WTC11 (cell line): ENCODE results near the gene GAA. TPM values are rescaled to one million over a fixed set of nuclear protein-coding genes. Genes with fewer than 3 reads are reported as not detected.

ENCODE experiments used
- ATAC-seq: fragments of 200-7000 bp; cut with Tn5 transposase; 2 replicates; pipeline ENCODE4 v1.10.0; 2021; ENCODE audit warnings: mild to moderate bottlenecking, moderate library complexity
- CTCF ChIA-PET: fragments of 300-600 bp; sonication (Branson Sonifier 250); formaldehyde crosslinking; loops from one replicate; lab custom pipeline; 2021; ENCODE audit warnings: antibody characterized with exemption; lab: Charles Lee
- POLR2A ChIA-PET: fragments of 350-600 bp; sonication (Branson Sonifier 250); formaldehyde crosslinking; loops from one replicate; lab custom pipeline; 2021; ENCODE audit warnings: antibody characterized with exemption; lab: Charles Lee
- DNase-seq: peaks from one replicate; pipeline ENCODE4 v3.0.0; 2021; ENCODE audit warnings: low spot score
- H3K27ac Mint-ChIP-seq: 2 replicates; pipeline ENCODE4 v1.8.0; 2021; ENCODE audit warnings: mixed read lengths
- H3K27me3 Mint-ChIP-seq: 2 replicates; pipeline ENCODE4 v1.8.0; 2021; ENCODE audit warnings: low read depth, mild to moderate bottlenecking, moderate library complexity, mixed read lengths
- H3K36me3 Mint-ChIP-seq: 2 replicates; pipeline ENCODE4 v1.8.0; 2021; ENCODE audit warnings: mixed read lengths
- H3K4me1 Mint-ChIP-seq: 2 replicates; pipeline ENCODE4 v1.8.0; 2022; ENCODE audit warnings: mixed read lengths
- H3K4me3 Mint-ChIP-seq: 2 replicates; pipeline ENCODE4 v1.8.0; 2021; ENCODE audit warnings: mild to moderate bottlenecking, moderate library complexity, mixed read lengths
- H3K9me3 Mint-ChIP-seq: 2 replicates; pipeline ENCODE4 v1.8.0; 2021; ENCODE audit warnings: mixed read lengths
- EMX1 ChIP-seq: fragments of 250-450 bp; sonication (Bioruptor Pico); IDR thresholded peaks from 2 replicates; pipeline ENCODE4 v1.8.0; 2021; ENCODE audit warnings: mild to moderate bottlenecking
- FOXP1 ChIP-seq: sonication (generic); formaldehyde crosslinking; IDR thresholded peaks from 2 replicates; pipeline ENCODE4 v1.8.0; 2022; ENCODE audit warnings: missing genetic modification reagents, mild to moderate bottlenecking, moderate library complexity, borderline replicate concordance
- GTF2I ChIP-seq: fragments of 250-450 bp; sonication (Bioruptor Pico); conservative IDR thresholded peaks from 2 replicates; pipeline ENCODE4 v1.4.0; 2021; ENCODE audit warnings: mild to moderate bottlenecking
- HMGA2 ChIP-seq: fragments of 250-450 bp; sonication (Bioruptor Pico); IDR thresholded peaks from 2 replicates; pipeline ENCODE4 v1.4.0; 2021; ENCODE audit warnings: mild to moderate bottlenecking, moderate library complexity
- KAT7 ChIP-seq: sonication (generic); formaldehyde crosslinking; IDR thresholded peaks from 2 replicates; pipeline ENCODE4 v1.8.1; 2023; ENCODE audit warnings: missing genetic modification reagents, mild to moderate bottlenecking, borderline replicate concordance
- OVOL2 ChIP-seq: fragments of 250-450 bp; sonication (Bioruptor Pico); IDR thresholded peaks from 2 replicates; pipeline ENCODE4 v1.9.0; 2021; ENCODE audit warnings: mild to moderate bottlenecking, borderline replicate concordance
- SMAD3 ChIP-seq: sonication (generic); formaldehyde crosslinking; IDR thresholded peaks from 2 replicates; pipeline ENCODE4 v1.8.0; 2022; ENCODE audit warnings: missing genetic modification reagents, mild to moderate bottlenecking, borderline replicate concordance
- SOX15 ChIP-seq: fragments of 250-450 bp; sonication (Bioruptor Pico); IDR thresholded peaks from 2 replicates; pipeline ENCODE4 v1.9.0; 2021; ENCODE audit warnings: mild to moderate bottlenecking
- TEAD1 ChIP-seq: sonication (generic); formaldehyde crosslinking; IDR thresholded peaks from 2 replicates; pipeline ENCODE4 v1.8.0; 2022; ENCODE audit warnings: mild to moderate bottlenecking, missing genetic modification reagents
- TP53 ChIP-seq: sonication (generic); formaldehyde crosslinking; IDR thresholded peaks from 2 replicates; pipeline ENCODE4 v1.8.1; 2023; ENCODE audit warnings: mild to moderate bottlenecking, missing genetic modification reagents
- ZNF317 ChIP-seq: sonication (generic); formaldehyde crosslinking; IDR thresholded peaks from 2 replicates; pipeline ENCODE4 v1.8.1; 2023; ENCODE audit warnings: low read depth, mild to moderate bottlenecking, moderate library complexity, missing genetic modification reagents, borderline replicate concordance
- ZNF416 ChIP-seq: fragments of 250-450 bp; sonication (Bioruptor Pico); IDR thresholded peaks from 2 replicates; pipeline ENCODE4 v1.9.0; 2021; ENCODE audit warnings: mild to moderate bottlenecking, inconsistent platforms
- total RNA-seq: library from RNA; stranded (reverse); gene quantifications from 3 replicates; pipeline ENCODE4 v1.2.3, GENCODE V29; 2021
- TF ChIP-seq, protein P1 (sequence below): sonication (generic); formaldehyde crosslinking; IDR thresholded peaks from 2 replicates; pipeline ENCODE4 v1.8.0; 2022; ENCODE audit warnings: mild to moderate bottlenecking, missing genetic modification reagents
- TF ChIP-seq, protein P2 (sequence below): fragments of 200-600 bp; IDR thresholded peaks from 2 replicates; pipeline ENCODE4 v1.8.0; 2022; ENCODE audit warnings: antibody characterized with exemption
- TF ChIP-seq, protein P3 (sequence below): fragments of 250-450 bp; sonication (Bioruptor Pico); IDR thresholded peaks from 2 replicates; pipeline ENCODE4 v2.1.2; 2022; ENCODE audit warnings: mild to moderate bottlenecking, moderate library complexity
- TF ChIP-seq, protein P4 (sequence below): sonication (generic); formaldehyde crosslinking; conservative IDR thresholded peaks from 2 replicates; pipeline ENCODE4 v1.8.1; 2023; ENCODE audit warnings: mild to moderate bottlenecking, low read depth, missing genetic modification reagents, moderate library complexity
- TF ChIP-seq, protein P5 (sequence below): sonication (generic); formaldehyde crosslinking; IDR thresholded peaks from 2 replicates; pipeline ENCODE4 v1.8.1; 2022; ENCODE audit warnings: mild to moderate bottlenecking, missing genetic modification reagents, moderate library complexity, borderline replicate concordance
- TF ChIP-seq, protein P6 (sequence below): sonication (generic); formaldehyde crosslinking; IDR thresholded peaks from 2 replicates; pipeline ENCODE4 v1.8.0; 2023; ENCODE audit warnings: missing genetic modification reagents
- TF ChIP-seq, protein P7 (sequence below): sonication (generic); formaldehyde crosslinking; IDR thresholded peaks from 2 replicates; pipeline ENCODE4 v1.8.0; 2022; ENCODE audit warnings: mild to moderate bottlenecking, missing genetic modification reagents

Gene GAA
- total RNA-seq, 1 experiment from 2014 or later: 91.6 TPM

DNA sequence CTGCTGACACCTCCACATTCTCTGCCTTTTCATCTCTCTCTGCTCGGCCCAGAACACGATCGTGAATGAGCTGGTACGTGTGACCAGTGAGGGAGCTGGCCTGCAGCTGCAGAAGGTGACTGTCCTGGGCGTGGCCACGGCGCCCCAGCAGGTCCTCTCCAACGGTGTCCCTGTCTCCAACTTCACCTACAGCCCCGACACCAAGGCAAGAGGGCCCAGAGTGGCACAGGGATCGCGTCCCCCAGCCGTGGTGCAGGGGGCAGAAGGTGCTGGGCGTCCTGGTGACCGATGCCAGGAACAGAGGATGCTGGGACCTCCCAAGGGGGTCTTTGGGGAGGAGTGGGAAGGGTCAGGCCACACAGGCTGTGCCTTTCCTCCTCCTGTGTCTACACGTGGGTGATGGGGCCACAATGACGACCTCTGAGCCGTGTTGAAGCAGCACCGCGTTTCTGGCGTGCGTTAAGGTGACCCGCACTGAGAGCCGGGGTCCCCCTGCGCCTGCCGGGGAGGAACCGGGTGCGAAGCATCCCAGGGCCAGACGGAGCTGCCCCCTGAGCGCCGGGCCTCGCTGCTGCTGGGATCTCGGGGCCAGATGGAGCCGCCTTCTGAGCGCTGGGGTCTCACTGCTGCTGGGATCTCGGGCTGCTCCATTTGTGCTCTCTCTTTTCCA, 17.4 kb downstream of the GAA start:
- no peak overlapping the region for H3K4me3 Mint-ChIP-seq
- ChIA-PET POLR2A (interaction anchor here (0.8 kb wide), 1 partner anchor 8 kb away, joined by 3 read pairs; no protein-coding TSS in a partner anchor), CTCF (interaction anchor here (1.0 to 3.2 kb wide), 3 partner anchors 17 to 113 kb away, joined by 3 to 13 read pairs (median 4); partner anchors contain the start of gene GAA)
- peaks cover 14% of the 10 kb centered on the region for H3K36me3 Mint-ChIP-seq
- H3K27me3 Mint-ChIP-seq: no peaks in the 10 kb centered on the region; the same call in 1 of the 2 replicates
- no peak for ATAC-seq
- no peak overlapping the region for H3K27ac Mint-ChIP-seq
- TF ChIP-seq, protein P1, sequence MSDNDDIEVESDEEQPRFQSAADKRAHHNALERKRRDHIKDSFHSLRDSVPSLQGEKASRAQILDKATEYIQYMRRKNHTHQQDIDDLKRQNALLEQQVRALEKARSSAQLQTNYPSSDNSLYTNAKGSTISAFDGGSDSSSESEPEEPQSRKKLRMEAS (CRISPR knock-in tag): no peak
- H3K4me1 Mint-ChIP-seq: peaks cover 2% of the 10 kb centered on the region
- no peak for DNase-seq
- H3K9me3 Mint-ChIP-seq: peaks cover 7% of the 10 kb centered on the region; the same call in 1 of the 2 replicates

DNA sequence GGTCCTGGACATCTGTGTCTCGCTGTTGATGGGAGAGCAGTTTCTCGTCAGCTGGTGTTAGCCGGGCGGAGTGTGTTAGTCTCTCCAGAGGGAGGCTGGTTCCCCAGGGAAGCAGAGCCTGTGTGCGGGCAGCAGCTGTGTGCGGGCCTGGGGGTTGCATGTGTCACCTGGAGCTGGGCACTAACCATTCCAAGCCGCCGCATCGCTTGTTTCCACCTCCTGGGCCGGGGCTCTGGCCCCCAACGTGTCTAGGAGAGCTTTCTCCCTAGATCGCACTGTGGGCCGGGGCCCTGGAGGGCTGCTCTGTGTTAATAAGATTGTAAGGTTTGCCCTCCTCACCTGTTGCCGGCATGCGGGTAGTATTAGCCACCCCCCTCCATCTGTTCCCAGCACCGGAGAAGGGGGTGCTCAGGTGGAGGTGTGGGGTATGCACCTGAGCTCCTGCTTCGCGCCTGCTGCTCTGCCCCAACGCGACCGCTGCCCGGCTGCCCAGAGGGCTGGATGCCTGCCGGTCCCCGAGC, 17.9 kb downstream of the GAA start:
- TF ChIP-seq, protein P2, sequence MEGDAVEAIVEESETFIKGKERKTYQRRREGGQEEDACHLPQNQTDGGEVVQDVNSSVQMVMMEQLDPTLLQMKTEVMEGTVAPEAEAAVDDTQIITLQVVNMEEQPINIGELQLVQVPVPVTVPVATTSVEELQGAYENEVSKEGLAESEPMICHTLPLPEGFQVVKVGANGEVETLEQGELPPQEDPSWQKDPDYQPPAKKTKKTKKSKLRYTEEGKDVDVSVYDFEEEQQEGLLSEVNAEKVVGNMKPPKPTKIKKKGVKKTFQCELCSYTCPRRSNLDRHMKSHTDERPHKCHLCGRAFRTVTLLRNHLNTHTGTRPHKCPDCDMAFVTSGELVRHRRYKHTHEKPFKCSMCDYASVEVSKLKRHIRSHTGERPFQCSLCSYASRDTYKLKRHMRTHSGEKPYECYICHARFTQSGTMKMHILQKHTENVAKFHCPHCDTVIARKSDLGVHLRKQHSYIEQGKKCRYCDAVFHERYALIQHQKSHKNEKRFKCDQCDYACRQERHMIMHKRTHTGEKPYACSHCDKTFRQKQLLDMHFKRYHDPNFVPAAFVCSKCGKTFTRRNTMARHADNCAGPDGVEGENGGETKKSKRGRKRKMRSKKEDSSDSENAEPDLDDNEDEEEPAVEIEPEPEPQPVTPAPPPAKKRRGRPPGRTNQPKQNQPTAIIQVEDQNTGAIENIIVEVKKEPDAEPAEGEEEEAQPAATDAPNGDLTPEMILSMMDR: no peak
- no peak for TF ChIP-seq KAT7
- TF ChIP-seq, protein P3, sequence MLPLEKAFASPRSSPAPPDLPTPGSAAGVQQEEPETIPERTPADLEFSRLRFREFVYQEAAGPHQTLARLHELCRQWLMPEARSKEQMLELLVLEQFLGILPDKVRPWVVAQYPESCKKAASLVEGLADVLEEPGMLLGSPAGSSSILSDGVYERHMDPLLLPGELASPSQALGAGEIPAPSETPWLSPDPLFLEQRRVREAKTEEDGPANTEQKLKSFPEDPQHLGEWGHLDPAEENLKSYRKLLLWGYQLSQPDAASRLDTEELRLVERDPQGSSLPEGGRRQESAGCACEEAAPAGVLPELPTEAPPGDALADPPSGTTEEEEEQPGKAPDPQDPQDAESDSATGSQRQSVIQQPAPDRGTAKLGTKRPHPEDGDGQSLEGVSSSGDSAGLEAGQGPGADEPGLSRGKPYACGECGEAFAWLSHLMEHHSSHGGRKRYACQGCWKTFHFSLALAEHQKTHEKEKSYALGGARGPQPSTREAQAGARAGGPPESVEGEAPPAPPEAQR (CRISPR knock-in tag): no peak
- TF ChIP-seq, protein P4, sequence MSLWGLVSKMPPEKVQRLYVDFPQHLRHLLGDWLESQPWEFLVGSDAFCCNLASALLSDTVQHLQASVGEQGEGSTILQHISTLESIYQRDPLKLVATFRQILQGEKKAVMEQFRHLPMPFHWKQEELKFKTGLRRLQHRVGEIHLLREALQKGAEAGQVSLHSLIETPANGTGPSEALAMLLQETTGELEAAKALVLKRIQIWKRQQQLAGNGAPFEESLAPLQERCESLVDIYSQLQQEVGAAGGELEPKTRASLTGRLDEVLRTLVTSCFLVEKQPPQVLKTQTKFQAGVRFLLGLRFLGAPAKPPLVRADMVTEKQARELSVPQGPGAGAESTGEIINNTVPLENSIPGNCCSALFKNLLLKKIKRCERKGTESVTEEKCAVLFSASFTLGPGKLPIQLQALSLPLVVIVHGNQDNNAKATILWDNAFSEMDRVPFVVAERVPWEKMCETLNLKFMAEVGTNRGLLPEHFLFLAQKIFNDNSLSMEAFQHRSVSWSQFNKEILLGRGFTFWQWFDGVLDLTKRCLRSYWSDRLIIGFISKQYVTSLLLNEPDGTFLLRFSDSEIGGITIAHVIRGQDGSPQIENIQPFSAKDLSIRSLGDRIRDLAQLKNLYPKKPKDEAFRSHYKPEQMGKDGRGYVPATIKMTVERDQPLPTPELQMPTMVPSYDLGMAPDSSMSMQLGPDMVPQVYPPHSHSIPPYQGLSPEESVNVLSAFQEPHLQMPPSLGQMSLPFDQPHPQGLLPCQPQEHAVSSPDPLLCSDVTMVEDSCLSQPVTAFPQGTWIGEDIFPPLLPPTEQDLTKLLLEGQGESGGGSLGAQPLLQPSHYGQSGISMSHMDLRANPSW (CRISPR knock-in tag): no peak
- TF ChIP-seq ZNF416 (CRISPR knock-in tag): no peak
- no peak for TF ChIP-seq SMAD3 (CRISPR knock-in tag)
- no peak for TF ChIP-seq FOXP1 (CRISPR knock-in tag)
- no peaks in the 10 kb centered on the region; the same call in 1 of the 2 replicates for H3K27me3 Mint-ChIP-seq
- DNase-seq (no peak), ATAC-seq (no peak)
- H3K36me3 Mint-ChIP-seq: peaks cover 14% of the 10 kb centered on the region
- ChIA-PET POLR2A (interaction anchor here (0.8 kb wide), 1 partner anchor 9 kb away, joined by 3 read pairs; no protein-coding TSS in a partner anchor), CTCF (interaction anchor here (1.0 to 3.2 kb wide), 3 partner anchors 18 to 114 kb away, joined by 3 to 13 read pairs (median 4); partner anchors contain the start of gene GAA)
- no peak overlapping the region for H3K27ac Mint-ChIP-seq
- H3K4me1 Mint-ChIP-seq: peaks cover 8% of the 10 kb centered on the region
- peaks cover 7% of the 10 kb centered on the region; the same call in 1 of the 2 replicates for H3K9me3 Mint-ChIP-seq
- no peak overlapping the region for H3K4me3 Mint-ChIP-seq

DNA sequence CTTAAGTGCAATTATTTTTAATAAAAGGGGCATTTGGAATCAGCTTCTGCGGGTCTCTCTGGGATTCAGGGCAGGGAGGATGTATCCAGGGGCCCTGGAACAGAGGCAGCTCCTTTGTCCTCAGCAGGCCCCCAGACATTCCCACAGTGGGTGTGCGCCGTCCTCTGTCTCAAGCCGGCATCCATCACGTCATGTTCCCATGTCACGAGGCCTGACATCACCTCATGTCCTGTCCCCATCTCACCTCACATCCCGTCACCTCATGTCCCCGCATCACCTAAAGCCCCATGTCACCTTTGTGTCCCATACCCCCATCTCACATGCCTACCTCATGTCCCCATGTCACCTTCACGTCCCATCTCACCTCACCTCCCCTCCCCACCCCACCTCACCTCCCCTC, 18.5 kb downstream of the GAA start:
- peaks cover 7% of the 10 kb centered on the region; the same call in 1 of the 2 replicates for H3K9me3 Mint-ChIP-seq
- ChIA-PET CTCF (interaction anchor here (1.0 to 3.2 kb wide), 3 partner anchors 18 to 115 kb away, joined by 3 to 13 read pairs (median 4); partner anchors contain the start of gene GAA), POLR2A (interaction anchor here (0.8 kb wide), 1 partner anchor 9 kb away, joined by 3 read pairs; no protein-coding TSS in a partner anchor)
- ATAC-seq (no peak), DNase-seq (no peak)
- no peaks in the 10 kb centered on the region; the same call in 1 of the 2 replicates for H3K27me3 Mint-ChIP-seq
- peaks cover 11% of the 10 kb centered on the region for H3K36me3 Mint-ChIP-seq
- H3K27ac Mint-ChIP-seq: no peak overlapping the region
- H3K4me3 Mint-ChIP-seq: no peak overlapping the region
- peaks cover 13% of the 10 kb centered on the region for H3K4me1 Mint-ChIP-seq
- TF ChIP-seq KAT7: no peak
- TF ChIP-seq OVOL2: no peak
- TF ChIP-seq TP53 (CRISPR knock-in tag): no peak
- no peak for TF ChIP-seq ZNF317 (CRISPR knock-in tag)
- TF ChIP-seq EMX1 (CRISPR knock-in tag): no peak
- TF ChIP-seq TEAD1 (CRISPR knock-in tag): no peak
- TF ChIP-seq HMGA2 (CRISPR knock-in tag): no peak
- TF ChIP-seq, protein P5, sequence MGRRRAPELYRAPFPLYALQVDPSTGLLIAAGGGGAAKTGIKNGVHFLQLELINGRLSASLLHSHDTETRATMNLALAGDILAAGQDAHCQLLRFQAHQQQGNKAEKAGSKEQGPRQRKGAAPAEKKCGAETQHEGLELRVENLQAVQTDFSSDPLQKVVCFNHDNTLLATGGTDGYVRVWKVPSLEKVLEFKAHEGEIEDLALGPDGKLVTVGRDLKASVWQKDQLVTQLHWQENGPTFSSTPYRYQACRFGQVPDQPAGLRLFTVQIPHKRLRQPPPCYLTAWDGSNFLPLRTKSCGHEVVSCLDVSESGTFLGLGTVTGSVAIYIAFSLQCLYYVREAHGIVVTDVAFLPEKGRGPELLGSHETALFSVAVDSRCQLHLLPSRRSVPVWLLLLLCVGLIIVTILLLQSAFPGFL: no peak
- TF ChIP-seq, protein P6, sequence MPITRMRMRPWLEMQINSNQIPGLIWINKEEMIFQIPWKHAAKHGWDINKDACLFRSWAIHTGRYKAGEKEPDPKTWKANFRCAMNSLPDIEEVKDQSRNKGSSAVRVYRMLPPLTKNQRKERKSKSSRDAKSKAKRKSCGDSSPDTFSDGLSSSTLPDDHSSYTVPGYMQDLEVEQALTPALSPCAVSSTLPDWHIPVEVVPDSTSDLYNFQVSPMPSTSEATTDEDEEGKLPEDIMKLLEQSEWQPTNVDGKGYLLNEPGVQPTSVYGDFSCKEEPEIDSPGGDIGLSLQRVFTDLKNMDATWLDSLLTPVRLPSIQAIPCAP (CRISPR knock-in tag): no peak
- TF ChIP-seq, protein P7, sequence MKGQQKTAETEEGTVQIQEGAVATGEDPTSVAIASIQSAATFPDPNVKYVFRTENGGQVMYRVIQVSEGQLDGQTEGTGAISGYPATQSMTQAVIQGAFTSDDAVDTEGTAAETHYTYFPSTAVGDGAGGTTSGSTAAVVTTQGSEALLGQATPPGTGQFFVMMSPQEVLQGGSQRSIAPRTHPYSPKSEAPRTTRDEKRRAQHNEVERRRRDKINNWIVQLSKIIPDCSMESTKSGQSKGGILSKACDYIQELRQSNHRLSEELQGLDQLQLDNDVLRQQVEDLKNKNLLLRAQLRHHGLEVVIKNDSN (CRISPR knock-in tag): no peak
- TF ChIP-seq GTF2I (CRISPR knock-in tag): no peak
- TF ChIP-seq SOX15 (CRISPR knock-in tag): no peak
